H1 (cell line): ENCODE results near the gene OTP. TPM values are rescaled to one million over a fixed set of nuclear protein-coding genes. Genes with fewer than 3 reads are reported as not detected.

Source experiments
- CTCF ChIA-PET: fragments of 300-600 bp; sonication (Branson Sonifier 250); formaldehyde crosslinking; loops from one replicate; lab custom pipeline; 2021; ENCODE audit not compliant: partially characterized antibody; lab: Charles Lee
- POLR2A ChIA-PET: fragments of 300-600 bp; sonication (Branson Sonifier 250); formaldehyde crosslinking; loops from one replicate; lab custom pipeline; 2021; ENCODE audit warnings: inconsistent platforms; ENCODE audit not compliant: partially characterized antibody; lab: Charles Lee
- DNase-seq, 2 experiments: peaks; one replicate each; pipeline versions ENCODE4 v3.0.0 to v3.0.0-alpha.2; 2010 to 2022; ENCODE audit warnings: low spot score in 2 of 2, low read depth in 1 of 2, mixed read lengths in 1 of 2
- FAIRE-seq: peaks from 2 replicates; lab custom pipeline; 2011; peaks lifted over from hg19 to GRCh38; lab: Jason Lieb, UNC
- H2AFZ ChIP-seq: 2 replicates; pipeline ENCODE4 v1.8.1; 2012; ENCODE audit warnings: low read length, inconsistent platforms
- H2AK5ac ChIP-seq: 2 replicates; pipeline ENCODE4 v1.6.1; 2013; ENCODE audit warnings: low read depth, low read length
- H2BK120ac ChIP-seq: replicated peaks from 2 replicates; pipeline ENCODE3; 2013; ENCODE audit warnings: low read depth, low read length, inconsistent platforms
- H2BK12ac ChIP-seq: 2 replicates; pipeline ENCODE4 v1.6.1; 2013; ENCODE audit warnings: low read depth, low read length
- H2BK15ac ChIP-seq: 2 replicates; pipeline ENCODE4 v1.6.1; 2013; ENCODE audit warnings: low read length
- H2BK20ac ChIP-seq: 2 replicates; pipeline ENCODE4 v1.6.1; 2013; ENCODE audit warnings: low read length
- H2BK5ac ChIP-seq: 2 replicates; pipeline ENCODE4 v1.6.1; 2013; ENCODE audit warnings: low read depth, low read length
- H3K14ac ChIP-seq: 2 replicates; pipeline ENCODE4 v1.6.1; 2013; ENCODE audit warnings: inconsistent platforms; ENCODE audit not compliant: insufficient read length
- H3K18ac ChIP-seq: 2 replicates; pipeline ENCODE4 v1.6.1; 2013; ENCODE audit warnings: low read length; ENCODE audit errors: extremely low read depth
- H3K23ac ChIP-seq: 2 replicates; pipeline ENCODE4 v1.6.1; 2013; ENCODE audit warnings: inconsistent platforms; ENCODE audit not compliant: insufficient read length
- H3K23me2 ChIP-seq: 2 replicates; pipeline ENCODE4 v1.6.1; 2013; ENCODE audit warnings: low read depth, low read length
- H3K27ac ChIP-seq: 2 replicates; pipeline ENCODE4 v1.6.1; 2011; ENCODE audit warnings: low read depth, low read length, inconsistent platforms
- H3K27me3 ChIP-seq, 4 experiments: replicated peaks in 1 of 4; 1 replicate in 1 of 4; 2 replicates in 3 of 4; pipeline versions ENCODE4 v1.6.1 to v1.8.1; 2011 to 2013; ENCODE audit warnings: low read length in 3 of 4, mild to moderate bottlenecking in 3 of 4, inconsistent platforms in 2 of 4, mixed read lengths in 2 of 4, moderate library complexity in 1 of 4; ENCODE audit not compliant: control insufficient read depth in 3 of 4, insufficient read depth in 3 of 4; ENCODE audit errors: extremely low read depth in 1 of 4
- H3K36me3 ChIP-seq, 4 experiments: 2 replicates each; pipeline versions ENCODE4 v1.6.1 to v1.8.1; 2011 to 2013; ENCODE audit warnings: mild to moderate bottlenecking in 4 of 4, low read length in 3 of 4, moderate library complexity in 2 of 4, control low read depth in 1 of 4, inconsistent platforms in 1 of 4; ENCODE audit not compliant: insufficient read depth in 4 of 4, control insufficient read depth in 2 of 4
- H3K4ac ChIP-seq: replicated peaks from 2 replicates; pipeline ENCODE3; 2013; ENCODE audit warnings: low read length, low read depth, mixed read lengths, inconsistent platforms; ENCODE audit not compliant: insufficient read length
- H3K4me1 ChIP-seq, 4 experiments: replicated peaks in 1 of 4; 1 replicate in 1 of 4; 2 replicates in 3 of 4; pipeline versions ENCODE4 v1.6.1 to v1.8.1; 2011 to 2013; ENCODE audit warnings: low read length in 3 of 4, inconsistent platforms in 2 of 4, mixed read lengths in 1 of 4; ENCODE audit not compliant: insufficient read depth in 4 of 4, control insufficient read depth in 3 of 4
- H3K4me2 ChIP-seq, 2 experiments: 2 replicates each; pipeline versions ENCODE4 v1.6.1 to v1.8.1; 2011 to 2013; ENCODE audit warnings: low read depth in 2 of 2, low read length in 2 of 2, control low read depth in 1 of 2, inconsistent platforms in 1 of 2, mild to moderate bottlenecking in 1 of 2; ENCODE audit not compliant: insufficient read depth in 1 of 2
- H3K4me3 ChIP-seq, 4 experiments: fragments of 200-600, 300-600 bp in 1 of 4; sonication (generic), shearing (Covaris generic), sonication (Bioruptor Twin) in 1 of 4; 2 replicates each; pipeline versions ENCODE4 v1.5.1 to v1.8.1; 2011 to 2016; ENCODE audit warnings: low read length in 4 of 4, low read depth in 3 of 4, control low read depth in 2 of 4, inconsistent platforms in 2 of 4, mild to moderate bottlenecking in 2 of 4, mixed read lengths in 1 of 4, moderate library complexity in 1 of 4; ENCODE audit not compliant: insufficient read depth in 2 of 4; ENCODE audit errors: extremely low read depth in 1 of 4
- H3K56ac ChIP-seq: replicated peaks from 2 replicates; pipeline ENCODE3; 2013; ENCODE audit warnings: low read depth, mild to moderate bottlenecking, mixed read lengths, low read length, inconsistent platforms; ENCODE audit not compliant: insufficient read length
- H3K79me1 ChIP-seq: 2 replicates; pipeline ENCODE4 v1.6.1; 2013; ENCODE audit warnings: low read depth, low read length, control low read depth
- H3K79me2 ChIP-seq, 2 experiments: 2 replicates each; pipeline versions ENCODE4 v1.6.1 to v1.8.1; 2012 to 2013; ENCODE audit warnings: low read length in 2 of 2, mild to moderate bottlenecking in 2 of 2, inconsistent platforms in 1 of 2; ENCODE audit not compliant: insufficient read depth in 2 of 2, control insufficient read depth in 1 of 2
- H3K9ac ChIP-seq, 4 experiments: replicated peaks in 1 of 4; 1 replicate in 1 of 4; 2 replicates in 3 of 4; pipeline versions ENCODE4 v1.6.1 to v1.8.1; 2011 to 2013; ENCODE audit warnings: low read depth in 3 of 4, low read length in 3 of 4, control low read depth in 2 of 4, mild to moderate bottlenecking in 2 of 4, moderate library complexity in 2 of 4, inconsistent platforms in 1 of 4; ENCODE audit errors: extremely low read depth in 1 of 4
- H3K9me3 ChIP-seq, 2 experiments: 2 replicates each; pipeline versions ENCODE4 v1.6.1 to v1.8.1; 2012 to 2013; ENCODE audit warnings: mild to moderate bottlenecking in 2 of 2, moderate library complexity in 2 of 2, control low read depth in 1 of 2, inconsistent platforms in 1 of 2, low read depth in 1 of 2, low read length in 1 of 2, mixed read lengths in 1 of 2; ENCODE audit not compliant: insufficient read depth in 2 of 2
- H4K20me1 ChIP-seq, 2 experiments: replicated peaks in 1 of 2; 2 replicates each; pipeline versions ENCODE3 to v1.8.1; 2011 to 2013; ENCODE audit warnings: inconsistent platforms in 2 of 2, low read length in 2 of 2, mild to moderate bottlenecking in 1 of 2; ENCODE audit not compliant: insufficient read depth in 2 of 2, control insufficient read depth in 1 of 2
- H4K5ac ChIP-seq: 2 replicates; pipeline ENCODE4 v1.6.1; 2013; ENCODE audit warnings: low read length, low read depth, mixed read lengths, inconsistent platforms; ENCODE audit not compliant: insufficient read length
- H4K8ac ChIP-seq: 2 replicates; pipeline ENCODE4 v1.8.0; 2013; ENCODE audit warnings: mild to moderate bottlenecking, moderate library complexity, low read length, inconsistent platforms; ENCODE audit not compliant: insufficient read depth; ENCODE audit errors: extremely low read depth
- H4K91ac ChIP-seq: replicated peaks from 2 replicates; pipeline ENCODE3; 2013; ENCODE audit warnings: low read length, mixed read lengths, inconsistent platforms; ENCODE audit not compliant: insufficient read length
- CBX5 ChIP-seq: fragments of 300-800, 300-1000 bp; sonication (generic); IDR thresholded peaks from 2 replicates; pipeline ENCODE4 v1.7.1; 2016; ENCODE audit warnings: antibody characterized with exemption, low read length, low read depth
- CEBPB ChIP-seq: IDR thresholded peaks from 2 replicates; pipeline ENCODE4 v1.6.1; 2012; ENCODE audit warnings: low read depth, low read length
- CHD2 ChIP-seq: IDR thresholded peaks from 2 replicates; pipeline ENCODE4 v1.6.1; 2012; ENCODE audit warnings: low read length, improper control_type of control experiment
- GTF2F1 ChIP-seq: IDR thresholded peaks from 2 replicates; pipeline ENCODE4 v1.6.1; 2012; ENCODE audit warnings: low read depth, low read length, improper control_type of control experiment, borderline replicate concordance
- JUND ChIP-seq: IDR thresholded peaks from 2 replicates; pipeline ENCODE4 v1.6.1; 2011; ENCODE audit warnings: mild to moderate bottlenecking, improper control_type of control experiment, low read length
- NANOG ChIP-seq: IDR thresholded peaks from 2 replicates; pipeline ENCODE4 v1.6.1; 2011; ENCODE audit warnings: low read length, low read depth, mild to moderate bottlenecking, inconsistent platforms; ENCODE audit not compliant: insufficient read depth, poor library complexity, severe bottlenecking
- RFX5 ChIP-seq: IDR thresholded peaks from 2 replicates; pipeline ENCODE4 v1.6.1; 2011; ENCODE audit warnings: low read depth, low read length, improper control_type of control experiment, borderline replicate concordance
- RXRA ChIP-seq: IDR thresholded peaks from 2 replicates; pipeline ENCODE4 v1.6.1; 2011; ENCODE audit warnings: low read depth, mild to moderate bottlenecking, low read length, moderate library complexity; ENCODE audit not compliant: insufficient read depth
- SIN3A ChIP-seq, 2 experiments: IDR thresholded peaks in 1 of 2; conservative IDR thresholded peaks in 1 of 2; 2 replicates each; pipeline ENCODE4 v1.6.1; 2011 to 2012; ENCODE audit warnings: low read length in 2 of 2, improper control_type of control experiment in 1 of 2, low read depth in 1 of 2, mild to moderate bottlenecking in 1 of 2
- SP1 ChIP-seq: IDR thresholded peaks from 2 replicates; pipeline ENCODE4 v1.6.1; 2011; ENCODE audit warnings: low read depth, low read length
- TAF1 ChIP-seq: IDR thresholded peaks from 2 replicates; pipeline ENCODE4 v1.6.1; 2011; ENCODE audit warnings: mild to moderate bottlenecking, low read depth, low read length
- ZNF274 ChIP-seq: IDR thresholded peaks from 2 replicates; pipeline ENCODE4 v1.7.0; 2012; ENCODE audit warnings: low read length, borderline replicate concordance; ENCODE audit errors: extremely low read depth
- WGBS, 2 experiments: shearing (Covaris generic) in 1 of 2; methylation state at CpG; one replicate each; pipeline versions ENCODE4 v1.1.6 to v1.1.7; 2013 to 2015; ENCODE audit warnings: low lambda C conversion rate in 2 of 2, mixed read lengths in 2 of 2, inconsistent platforms in 1 of 2, low coverage in 1 of 2, missing lambda C conversion rate in 1 of 2; ENCODE audit not compliant: insufficient replicate concordance in 2 of 2, insufficient coverage in 1 of 2, insufficient read length in 1 of 2; ENCODE audit errors: extremely low coverage in 1 of 2, missing lambda C conversion rate in 1 of 2; 5-methylcytosine and 5-hydroxymethylcytosine counted together
- polyA plus RNA-seq, 7 experiments: library from polyadenylated mRNA; depleted of rRNA in 3 of 7; stranded (reverse) in 5 of 7; unstranded in 2 of 7; fragments of >200 nt in 5 of 7; fragments of 200-250 nt in 2 of 7; gene quantifications; 1 replicate in 5 of 7; 2 replicates in 1 of 7; 4 replicates in 1 of 7; pipeline versions ENCODE4 v1.2.1 to v1.2.3, GENCODE V29; 2011 to 2013; ENCODE audit warnings: missing spikeins in 2 of 7, mixed read lengths in 2 of 7
- total RNA-seq: library from RNA; stranded (reverse); fragmentation: NEBNext Ultra II Directional; extraction: Animal tissue kit (Norgen Biotek cat#: 25700); gene quantifications from 2 replicates; pipeline ENCODE4 v1.2.1, GENCODE V29; 2021

OTP gene
- total and polyA plus RNA-seq, 2 of the 8 experiments (the other 6 are each of a cell fraction or from before 2014, with no cell fraction given), result not detected

GRCh38 chr5:77650686-77651085, 12.2 kb upstream of the OTP start:
- Histone ChIP-seq H2BK12ac (no peak overlapping the region), H3K4ac (no peak overlapping the region), H2BK20ac (no peak overlapping the region), H2BK5ac (no peak overlapping the region), H2AFZ (no peak overlapping the region), H3K9ac (no peak overlapping the region), H3K56ac (no peak overlapping the region), H3K9me3 (no peaks in the 10 kb centered on the region), H3K4me2 (no peak overlapping the region), H2BK15ac (no peak overlapping the region), H3K23me2 (no peaks in the 10 kb centered on the region; the same call in 1 of the 2 replicates), H4K8ac (no peak overlapping the region; the same call in 1 of the 2 replicates), H3K14ac (no peak overlapping the region), H3K79me2 (no peaks in the 10 kb centered on the region), H3K79me1 (no peaks in the 10 kb centered on the region), H3K23ac (no peak overlapping the region), H4K91ac (no peak overlapping the region), H4K20me1 (peaks cover 2 to 4% of the 10 kb centered on the region in 2 experiments), H3K4me3 (no peak overlapping the region), H2BK120ac (no peak overlapping the region), H3K27ac (no peak overlapping the region), H3K18ac (no peak overlapping the region), H2AK5ac (no peak overlapping the region), H4K5ac (no peak overlapping the region), H3K36me3 (no peaks in the 10 kb centered on the region), H3K4me1 (no peaks in the 10 kb centered on the region), H3K27me3 (peaks cover 16 to 39% (median 35%) of the 10 kb centered on the region in 4 experiments)
- FAIRE-seq (no peak), DNase-seq (no peak)
- ChIA-PET CTCF (interaction anchor here (0.7 to 1.6 kb wide), 3 partner anchors 8 to 60 kb away, joined by 3 to 5 read pairs (median 3); no protein-coding TSS in a partner anchor), POLR2A (no interaction called here)
- 86% methylated on average over 1 of the region's 1 CpG; no CpG with 5 or more reads in 1 of the 2 experiments for WGBS, 2 experiments
- TF ChIP-seq TAF1 (no peak), RFX5 (no peak), JUND (no peak), CBX5 (no peak), ZNF274 (no peak), CEBPB (no peak), SP1 (no peak), RXRA (no peak), CHD2 (no peak), GTF2F1 (no peak), SIN3A (conservative IDR thresholded peaks at IDR 0.05 in 1 of 2, IDR thresholded peaks at IDR 0.05 in 1 of 2; ENCODE audit: low read depth in 1 of 2, low read length in 2 of 2) (no peak), NANOG (no peak)
